GM10266 (cell line): ENCODE data around the gene COL4A1.

Experiments
- DNase-seq: peaks from one replicate; pipeline ENCODE4 v3.0.0; 2012; ENCODE audit errors: extremely low spot score
- TF ChIP-seq, protein P1 (sequence below): IDR thresholded peaks from 2 replicates; pipeline ENCODE4 v1.5.1; 2012; ENCODE audit warnings: mild to moderate bottlenecking, low read depth; ENCODE audit not compliant: control insufficient read depth, insufficient read depth; ENCODE audit errors: missing control alignments

COL4A1 gene

DNA sequence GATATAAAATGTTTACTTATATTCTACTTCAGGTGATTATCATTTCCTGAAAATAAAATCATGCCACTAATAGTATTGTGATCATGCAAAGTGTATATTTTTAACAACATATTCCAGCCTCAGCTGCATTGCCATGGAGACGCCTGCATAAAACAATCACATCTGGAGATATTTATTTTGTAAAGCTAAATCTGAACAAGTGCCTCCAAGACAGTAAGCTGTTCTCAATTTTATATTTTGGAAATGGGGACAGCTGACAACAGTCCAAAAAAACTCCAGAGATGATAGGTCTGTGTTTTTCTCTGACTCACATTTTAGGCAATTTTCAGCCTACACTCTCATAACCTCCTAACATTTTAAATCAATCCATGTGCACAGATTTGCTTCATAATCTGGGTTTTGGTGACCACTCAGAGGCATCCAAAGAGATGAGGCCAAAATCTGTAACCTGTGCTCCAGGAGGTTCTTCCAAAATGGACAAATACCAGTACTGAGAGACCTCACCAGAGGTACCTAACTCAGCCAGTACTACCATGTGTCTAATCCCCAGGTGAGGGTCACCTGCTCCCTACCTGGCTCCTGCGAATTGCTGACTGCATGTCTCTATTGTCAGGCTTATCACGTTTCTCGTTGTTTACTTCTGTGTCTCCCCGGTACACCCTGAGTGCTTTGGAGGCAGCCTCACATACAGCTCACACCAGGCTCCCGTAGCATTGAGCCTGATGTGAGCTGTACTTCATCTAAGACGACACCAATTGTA, 62.7 kb downstream of the COL4A1 start:
- TF ChIP-seq, protein P1, sequence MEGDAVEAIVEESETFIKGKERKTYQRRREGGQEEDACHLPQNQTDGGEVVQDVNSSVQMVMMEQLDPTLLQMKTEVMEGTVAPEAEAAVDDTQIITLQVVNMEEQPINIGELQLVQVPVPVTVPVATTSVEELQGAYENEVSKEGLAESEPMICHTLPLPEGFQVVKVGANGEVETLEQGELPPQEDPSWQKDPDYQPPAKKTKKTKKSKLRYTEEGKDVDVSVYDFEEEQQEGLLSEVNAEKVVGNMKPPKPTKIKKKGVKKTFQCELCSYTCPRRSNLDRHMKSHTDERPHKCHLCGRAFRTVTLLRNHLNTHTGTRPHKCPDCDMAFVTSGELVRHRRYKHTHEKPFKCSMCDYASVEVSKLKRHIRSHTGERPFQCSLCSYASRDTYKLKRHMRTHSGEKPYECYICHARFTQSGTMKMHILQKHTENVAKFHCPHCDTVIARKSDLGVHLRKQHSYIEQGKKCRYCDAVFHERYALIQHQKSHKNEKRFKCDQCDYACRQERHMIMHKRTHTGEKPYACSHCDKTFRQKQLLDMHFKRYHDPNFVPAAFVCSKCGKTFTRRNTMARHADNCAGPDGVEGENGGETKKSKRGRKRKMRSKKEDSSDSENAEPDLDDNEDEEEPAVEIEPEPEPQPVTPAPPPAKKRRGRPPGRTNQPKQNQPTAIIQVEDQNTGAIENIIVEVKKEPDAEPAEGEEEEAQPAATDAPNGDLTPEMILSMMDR = no peak
- no peak for DNase-seq

DNA sequence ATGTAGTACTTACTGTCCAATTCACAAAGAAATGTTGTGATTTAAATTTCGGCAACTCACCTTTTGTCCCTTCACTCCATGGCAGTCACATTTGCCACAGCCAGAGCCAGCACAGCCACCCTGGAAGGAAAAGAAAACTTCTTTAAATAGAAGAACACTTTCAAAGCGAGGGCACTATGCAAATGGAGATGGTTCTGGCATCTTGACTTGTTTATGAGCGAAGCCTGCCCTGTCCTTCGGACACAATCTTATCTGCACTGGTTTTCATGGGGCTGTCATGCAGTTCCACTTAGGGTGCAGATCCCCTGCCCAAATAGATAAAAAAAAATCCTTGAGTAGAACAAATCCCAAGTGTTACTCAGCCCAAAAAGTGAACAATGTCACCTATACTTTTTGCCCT, 64.3 kb downstream of the COL4A1 start:
- DNase-seq = no peak
- TF ChIP-seq, protein P1 = no peak

DNA sequence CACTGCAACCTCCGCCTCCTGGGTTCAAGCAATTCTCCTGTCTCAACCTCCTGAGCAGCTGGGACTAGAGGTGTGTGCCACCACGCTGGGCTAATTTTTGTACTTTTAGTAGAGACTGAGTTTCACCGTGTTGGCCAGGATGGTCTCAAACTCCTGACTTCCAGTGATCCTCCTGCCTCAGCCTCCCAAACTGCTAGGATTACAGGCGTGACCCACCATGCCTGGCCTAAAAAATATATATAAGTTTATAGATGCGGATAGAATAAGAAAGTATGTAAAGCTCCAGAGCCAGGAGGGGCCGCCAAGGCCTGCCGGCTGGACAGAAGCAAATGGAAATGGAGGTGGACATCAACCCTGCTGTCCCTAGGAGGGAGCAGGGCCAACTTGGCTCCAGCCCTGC, 66.0 kb downstream of the COL4A1 start:
- DNase-seq = no peak
- TF ChIP-seq, protein P1 = no peak

DNA sequence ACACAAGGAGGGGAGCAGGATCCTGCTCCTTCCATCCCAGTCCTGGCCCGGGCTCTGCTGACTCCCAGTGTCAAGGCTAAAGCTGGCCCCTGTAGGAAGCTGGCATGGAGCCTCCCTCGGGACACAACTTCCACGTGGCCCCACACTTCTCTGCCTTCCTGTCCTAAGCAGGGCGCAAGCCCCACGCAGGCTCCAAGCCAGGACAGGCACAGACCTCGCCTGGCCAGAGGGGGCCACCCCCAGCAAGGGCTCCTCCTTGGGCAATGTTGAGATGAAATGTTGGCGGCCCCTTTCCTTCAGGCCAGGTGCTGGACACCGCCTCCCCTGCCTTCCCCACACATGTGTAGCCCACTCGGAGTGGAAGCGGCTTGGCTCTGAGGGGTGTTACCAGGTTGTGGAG, 66.6 kb downstream of the COL4A1 start:
- TF ChIP-seq, protein P1 = no peak
- no peak for DNase-seq

DNA sequence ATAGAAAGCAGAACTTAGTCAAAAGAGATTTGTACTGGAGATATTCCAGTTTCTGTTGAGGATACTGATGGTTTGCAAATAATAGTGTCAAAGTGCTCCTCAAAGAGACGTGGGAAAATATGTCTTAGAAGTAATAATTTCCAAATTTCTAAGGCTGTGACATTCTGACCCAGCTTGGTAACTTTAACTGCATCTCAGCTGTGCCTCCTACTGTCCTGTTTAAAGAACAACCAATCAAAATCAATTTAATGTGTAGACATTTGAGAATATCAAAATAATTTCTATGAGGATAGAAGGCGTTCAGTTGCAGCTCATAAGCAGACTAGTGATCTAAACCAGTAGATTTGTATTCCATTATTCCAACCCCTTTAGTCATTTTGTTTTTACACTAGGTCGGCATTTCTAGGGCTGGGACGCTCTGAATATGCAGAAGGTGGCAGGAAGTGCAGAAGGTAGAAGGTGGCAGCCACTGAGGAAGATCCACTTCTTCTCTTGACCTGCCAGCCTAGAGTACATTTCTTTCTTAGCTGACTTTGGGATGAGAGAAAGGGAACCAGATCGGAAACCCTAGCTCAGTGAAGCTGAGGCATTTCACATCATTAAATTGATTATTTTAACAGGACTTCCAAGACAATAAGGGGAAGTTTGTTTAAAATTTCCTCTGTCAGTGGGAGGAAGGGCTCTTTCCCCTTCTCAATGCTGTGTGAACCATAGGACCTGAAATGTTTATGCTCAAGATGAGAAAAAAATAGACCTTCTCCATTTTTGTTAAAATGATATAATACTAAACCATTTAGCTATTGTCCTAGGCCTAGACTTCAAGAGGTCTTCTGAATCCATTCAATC, 67.5 kb downstream of the COL4A1 start:
- TF ChIP-seq, protein P1 = no peak
- DNase-seq = no peak

DNA sequence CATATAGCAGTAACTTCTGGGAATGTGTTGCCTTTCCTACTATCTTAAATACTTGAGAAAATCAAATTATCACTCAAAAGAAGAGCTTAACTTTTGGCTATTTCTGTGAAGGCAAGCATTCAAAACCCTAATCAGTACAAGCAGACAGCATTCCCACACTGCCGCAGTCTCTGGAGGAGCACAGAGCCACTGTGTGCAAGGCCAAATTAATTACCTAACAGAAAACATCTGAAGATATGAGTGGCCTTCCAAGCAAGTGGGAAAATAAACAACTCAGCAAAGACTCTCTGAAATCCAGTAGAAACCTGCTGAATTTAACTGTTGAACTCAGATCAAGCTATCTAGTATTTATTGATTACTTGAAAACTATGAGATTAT, 68.2 kb downstream of the COL4A1 start:
- TF ChIP-seq, protein P1 = no peak

More for the DNA sequence above, 68.2 kb downstream of the COL4A1 start:
- no peak for DNase-seq
